Measurements from ENCODE around the gene HPCA. TPM values are rescaled to one million over a fixed set of nuclear protein-coding genes. Genes with fewer than 3 reads are reported as not detected.

Gene HPCA
- total and polyA plus RNA-seq, 2 donors (not counting 3 experiments of a cell fraction or from before 2014, with no cell fraction given) = not detected

- DNase-seq (ENCODE audit: low read depth, low spot score) (no peak), FAIRE-seq (no peak)
- peaks cover 14 to 15% of the 10 kb centered on the region in 2 experiments for H3K27me3 ChIP-seq (ENCODE audit: control insufficient read depth in 2 of 2, insufficient read depth in 2 of 2, low read length in 2 of 2)
- no TSS peak for BruUV-seq (replicated peaks)
- no peaks in the 10 kb centered on the region for H3K36me3 ChIP-seq (ENCODE audit: control insufficient read depth in 2 of 2, extremely low read depth in 1 of 2, insufficient read depth in 2 of 2, low read length in 2 of 2)
- no peak overlapping the region for H3K27ac ChIP-seq (ENCODE audit: insufficient read depth, low read depth, low read length)
- no peaks in the 10 kb centered on the region for H3K9me3 ChIP-seq (replicated peaks; ENCODE audit: control insufficient read depth, insufficient read depth, low read length)
- H3K4me1 ChIP-seq (ENCODE audit: control insufficient read depth, extremely low read depth, insufficient read depth, low read length) = no peaks in the 10 kb centered on the region
- dilution Hi-C loops (cut with MboI; ENCODE audit: extremely low pct_ligation_motif_present, low sequenced_read_pairs) = no loop called here
- CTCF ChIA-PET = no interaction called here
- no peak overlapping the region for H2AFZ ChIP-seq (ENCODE audit: low read depth, low read length)
- TF ChIP-seq POLR2A (IDR thresholded peaks at IDR 0.05; ENCODE audit: low read depth, low read length) (no peak), GATA2 (IDR thresholded peaks at IDR 0.05; ENCODE audit: insufficient read depth, insufficient read length, low read depth, low read length) (no peak), FOS (IDR thresholded peaks at IDR 0.05; ENCODE audit: borderline replicate concordance, insufficient read depth, low read length) (no peak), JUN (IDR thresholded peaks at IDR 0.05; ENCODE audit: borderline replicate concordance, insufficient read depth, insufficient read length, low read depth) (no peak)
- POLR2A ChIA-PET = no interaction called here
- no peaks in the 10 kb centered on the region for H3K79me2 ChIP-seq (ENCODE audit: control insufficient read depth, insufficient read depth, low read length)
- no peak overlapping the region for H3K4me3 ChIP-seq (replicated peaks in 1 of 3; ENCODE audit: insufficient read depth in 1 of 3, low read depth in 1 of 3, low read length in 3 of 3)
- H4K20me1 ChIP-seq (replicated peaks; ENCODE audit: control insufficient read depth, extremely low read depth, insufficient read depth, low read length) = no peaks in the 10 kb centered on the region
- H3K9me1 ChIP-seq (replicated peaks; ENCODE audit: control insufficient read depth, extremely low read depth, insufficient read depth, low read length) = no peaks in the 10 kb centered on the region
- intact Hi-C loops (cut with micrococcal nuclease) = no loop called here
- no peak overlapping the region for H3K4me2 ChIP-seq (ENCODE audit: insufficient read depth, low read length)
- no peak overlapping the region for H3K9ac ChIP-seq (replicated peaks; ENCODE audit: extremely low read depth, insufficient read depth, low read length)
Observed at GRCh38 chr1:32868085-32868484, 18.2 kb upstream of the HPCA start.

GRCh38 chr1:32868806-32869455, 17.4 kb upstream of the HPCA start:
- dilution Hi-C loops (cut with MboI; ENCODE audit: extremely low pct_ligation_motif_present, low sequenced_read_pairs) = no loop called here
- Histone ChIP-seq H3K4me1 (ENCODE audit: control insufficient read depth, extremely low read depth, insufficient read depth, low read length) (no peaks in the 10 kb centered on the region), H2AFZ (ENCODE audit: low read depth, low read length) (no peak overlapping the region), H3K9me3 (replicated peaks; ENCODE audit: control insufficient read depth, insufficient read depth, low read length) (no peaks in the 10 kb centered on the region), H3K4me2 (ENCODE audit: insufficient read depth, low read length) (no peak overlapping the region), H3K4me3 (replicated peaks in 1 of 3; ENCODE audit: insufficient read depth in 1 of 3, low read depth in 1 of 3, low read length in 3 of 3) (no peak overlapping the region), H3K27ac (ENCODE audit: insufficient read depth, low read depth, low read length) (no peak overlapping the region), H3K9me1 (replicated peaks; ENCODE audit: control insufficient read depth, extremely low read depth, insufficient read depth, low read length) (no peaks in the 10 kb centered on the region), H4K20me1 (replicated peaks; ENCODE audit: control insufficient read depth, extremely low read depth, insufficient read depth, low read length) (no peaks in the 10 kb centered on the region), H3K27me3 (ENCODE audit: control insufficient read depth in 2 of 2, insufficient read depth in 2 of 2, low read length in 2 of 2) (peaks cover 14 to 15% of the 10 kb centered on the region in 2 experiments), H3K36me3 (ENCODE audit: control insufficient read depth in 2 of 2, extremely low read depth in 1 of 2, insufficient read depth in 2 of 2, low read length in 2 of 2) (no peaks in the 10 kb centered on the region), H3K9ac (replicated peaks; ENCODE audit: extremely low read depth, insufficient read depth, low read length) (no peak overlapping the region), H3K79me2 (ENCODE audit: control insufficient read depth, insufficient read depth, low read length) (no peaks in the 10 kb centered on the region)
- BruUV-seq (replicated peaks) = no TSS peak
- FAIRE-seq (no peak), DNase-seq (ENCODE audit: low read depth, low spot score) (no peak)
- TF ChIP-seq CTCF (IDR thresholded peaks at IDR 0.05; ENCODE audit: extremely low read depth in 1 of 2, insufficient read depth in 1 of 2, low read depth in 1 of 2, low read length in 2 of 2) = no peak
- TF ChIP-seq MAX (IDR thresholded peaks at IDR 0.05; ENCODE audit: insufficient read depth, insufficient read length) = no peak
- POLR2A ChIA-PET = no interaction called here
- intact Hi-C loops (cut with micrococcal nuclease) = no loop called here
- CTCF ChIA-PET = no interaction called here

All from endothelial cell of umbilical vein (primary cell).